Activated naive CD4-positive, alpha-beta T cell treated with anti-CD3 and anti-CD28 coated beads for 36 hours (primary cell): ENCODE results near the gene EDIL3. TPM values are rescaled to one million over a fixed set of nuclear protein-coding genes. Genes with fewer than 3 reads are reported as not detected.
A peak's percentile ranks its signal among the peaks of the same experiment; 100 is the strongest.

Experiments used
- CTCF ChIA-PET: fragments of 350-600 bp; sonication (Branson Sonifier 250); formaldehyde crosslinking; loops from one replicate; lab custom pipeline; 2021; ENCODE audit warnings: antibody characterized with exemption; lab: Charles Lee
- DNase-seq: peaks from one replicate; pipeline ENCODE4 v3.0.0-alpha.2; 2020
- H3K27ac Mint-ChIP-seq: one replicate; pipeline ENCODE4 v1.8.0; 2021; ENCODE audit warnings: mild to moderate bottlenecking, mixed read lengths
- H3K27me3 Mint-ChIP-seq: one replicate; pipeline ENCODE4 v1.8.0; 2021; ENCODE audit warnings: low read depth, mixed read lengths
- H3K36me3 Mint-ChIP-seq: one replicate; pipeline ENCODE4 v1.8.0; 2021; ENCODE audit warnings: low read depth, mixed read lengths
- H3K4me1 Mint-ChIP-seq: one replicate; pipeline ENCODE4 v1.8.0; 2021; ENCODE audit warnings: low read depth, mixed read lengths
- H3K4me3 Mint-ChIP-seq: one replicate; pipeline ENCODE4 v1.8.0; 2021; ENCODE audit warnings: mild to moderate bottlenecking, moderate library complexity, mixed read lengths
- H3K9me3 Mint-ChIP-seq: one replicate; pipeline ENCODE4 v1.8.0; 2021; ENCODE audit warnings: mixed read lengths
- intact Hi-C: fragments of 100-400 bp; cut with micrococcal nuclease; formaldehyde crosslinking; loops from one replicate; pipeline ENCODE4 v1.15.1; 2023
- total RNA-seq, 2 experiments: library from RNA; stranded (reverse); gene quantifications; one replicate each; pipeline ENCODE4 v1.2.3, GENCODE V29; 2021

EDIL3 gene
- total RNA-seq, 2 experiments from 2014 or later: not detected

- Mint-ChIP-seq H3K4me1 (no peaks in the 10 kb centered on the region), H3K27me3 (no peaks in the 10 kb centered on the region), H3K27ac (no peak overlapping the region), H3K4me3 (no peak overlapping the region), H3K36me3 (no peaks in the 10 kb centered on the region), H3K9me3 (peaks cover 4% of the 10 kb centered on the region)
- intact Hi-C loops: no loop called here
- no peak for DNase-seq
- CTCF ChIA-PET: no interaction called here
Observed at GRCh38 chr5:83931969-83932368, 452.7 kb downstream of the EDIL3 start.

- Mint-ChIP-seq H3K4me1 (no peaks in the 10 kb centered on the region), H3K27me3 (peaks cover 6% of the 10 kb centered on the region), H3K27ac (no peak overlapping the region), H3K4me3 (no peak overlapping the region), H3K9me3 (peaks cover 3% of the 10 kb centered on the region), H3K36me3 (no peaks in the 10 kb centered on the region)
- DNase-seq: peak; percentile 60
- CTCF ChIA-PET: interaction anchor here (0.5 to 1.9 kb wide), 8 partner anchors 9 to 1744 kb away, joined by 3 to 6 read pairs (median 3); no protein-coding TSS in a partner anchor
- intact Hi-C loops: loop anchor here (2.0 to 5.0 kb wide), 3 partner anchors 210 to 524 kb away; no protein-coding TSS in a partner anchor
Observed at GRCh38 chr5:83927140-83927733, 457.4 kb downstream of the EDIL3 start.

- intact Hi-C loops: loop anchor here (2.0 to 5.0 kb wide), 3 partner anchors 209 to 525 kb away; no protein-coding TSS in a partner anchor
- H3K9me3 Mint-ChIP-seq: peaks cover 3% of the 10 kb centered on the region
- CTCF ChIA-PET: interaction anchor here (0.7 kb wide), 1 partner anchor 20 kb away, joined by 3 read pairs; no protein-coding TSS in a partner anchor
- no peaks in the 10 kb centered on the region for H3K36me3 Mint-ChIP-seq
- H3K4me3 Mint-ChIP-seq: no peak overlapping the region
- H3K4me1 Mint-ChIP-seq: no peaks in the 10 kb centered on the region
- H3K27ac Mint-ChIP-seq: no peak overlapping the region
- H3K27me3 Mint-ChIP-seq: peaks cover 6% of the 10 kb centered on the region
- DNase-seq: no peak
Observed at GRCh38 chr5:83925955-83926337, 458.7 kb downstream of the EDIL3 start.

- H3K4me1 Mint-ChIP-seq: no peaks in the 10 kb centered on the region
- H3K4me3 Mint-ChIP-seq: no peak overlapping the region
Observed at GRCh38 chr5:83925321-83925954, 459.2 kb downstream of the EDIL3 start.

GRCh38 chr5:83924891-83925290 lies 459.8 kb downstream of the EDIL3 start:
- CTCF ChIA-PET: interaction anchor here (0.5 kb wide), 1 partner anchor 10 kb away, joined by 3 read pairs; no protein-coding TSS in a partner anchor
- H3K27ac Mint-ChIP-seq: no peak overlapping the region
- no peak for DNase-seq
- peaks cover 3% of the 10 kb centered on the region for H3K9me3 Mint-ChIP-seq
- H3K4me1 Mint-ChIP-seq: no peaks in the 10 kb centered on the region
- intact Hi-C loops: loop anchor here (5.0 kb wide), 2 partner anchors 208 to 332 kb away; no protein-coding TSS in a partner anchor
- H3K36me3 Mint-ChIP-seq: no peaks in the 10 kb centered on the region
- H3K4me3 Mint-ChIP-seq: no peak overlapping the region
- peaks cover 6% of the 10 kb centered on the region for H3K27me3 Mint-ChIP-seq

More at GRCh38 chr5:83925321-83925954, 459.2 kb downstream of the EDIL3 start:
- H3K27ac Mint-ChIP-seq: no peak overlapping the region
- H3K9me3 Mint-ChIP-seq: peaks cover 3% of the 10 kb centered on the region
- CTCF ChIA-PET: interaction anchor here (0.5 to 0.7 kb wide), 2 partner anchors 10 to 21 kb away, joined by 3 read pairs; no protein-coding TSS in a partner anchor
- peaks cover 6% of the 10 kb centered on the region for H3K27me3 Mint-ChIP-seq
- no peak for DNase-seq
- H3K36me3 Mint-ChIP-seq: no peaks in the 10 kb centered on the region
- intact Hi-C loops: loop anchor here (5.0 kb wide), 2 partner anchors 208 to 332 kb away; no protein-coding TSS in a partner anchor

- no peak for DNase-seq
- intact Hi-C loops: no loop called here
Observed at GRCh38 chr5:83924171-83924570, 460.5 kb downstream of the EDIL3 start.

GRCh38 chr5:83922699-83923098 lies 462.0 kb downstream of the EDIL3 start:
- no peak for DNase-seq
- CTCF ChIA-PET: interaction anchor here (0.7 kb wide), 1 partner anchor 79 kb away, joined by 3 read pairs; no protein-coding TSS in a partner anchor
- Mint-ChIP-seq H3K27me3 (peaks cover 7% of the 10 kb centered on the region), H3K4me3 (no peak overlapping the region), H3K27ac (no peak overlapping the region), H3K9me3 (peaks cover 3% of the 10 kb centered on the region), H3K4me1 (no peaks in the 10 kb centered on the region), H3K36me3 (no peaks in the 10 kb centered on the region)
- intact Hi-C loops: no loop called here

More at GRCh38 chr5:83924171-83924570, 460.5 kb downstream of the EDIL3 start:
- CTCF ChIA-PET: no interaction called here
- Mint-ChIP-seq H3K27ac (no peak overlapping the region), H3K4me1 (no peaks in the 10 kb centered on the region), H3K27me3 (peaks cover 6% of the 10 kb centered on the region), H3K9me3 (peaks cover 3% of the 10 kb centered on the region), H3K4me3 (no peak overlapping the region), H3K36me3 (no peaks in the 10 kb centered on the region)

- peaks cover 3% of the 10 kb centered on the region for H3K9me3 Mint-ChIP-seq
- H3K4me3 Mint-ChIP-seq: no peak overlapping the region
- H3K36me3 Mint-ChIP-seq: no peaks in the 10 kb centered on the region
- DNase-seq: no peak
- intact Hi-C loops: no loop called here
- H3K4me1 Mint-ChIP-seq: no peaks in the 10 kb centered on the region
- peaks cover 7% of the 10 kb centered on the region for H3K27me3 Mint-ChIP-seq
- CTCF ChIA-PET: no interaction called here
- H3K27ac Mint-ChIP-seq: no peak overlapping the region
Observed at GRCh38 chr5:83921666-83922193, 462.9 kb downstream of the EDIL3 start.

- intact Hi-C loops: no loop called here
- DNase-seq: no peak
- Mint-ChIP-seq H3K27ac (no peak overlapping the region), H3K36me3 (no peaks in the 10 kb centered on the region), H3K4me3 (no peak overlapping the region), H3K27me3 (peaks cover 2% of the 10 kb centered on the region), H3K9me3 (peaks cover 3% of the 10 kb centered on the region), H3K4me1 (no peaks in the 10 kb centered on the region)
- CTCF ChIA-PET: interaction anchor here (2.0 kb wide), 1 partner anchor 8 kb away, joined by 6 read pairs; no protein-coding TSS in a partner anchor
Observed at GRCh38 chr5:83919071-83920041, 465.3 kb downstream of the EDIL3 start.

GRCh38 chr5:83917261-83917908 lies 467.3 kb downstream of the EDIL3 start:
- CTCF ChIA-PET: interaction anchor here (2.0 kb wide), 1 partner anchor 10 kb away, joined by 6 read pairs; no protein-coding TSS in a partner anchor

More at GRCh38 chr5:83917261-83917908, 467.3 kb downstream of the EDIL3 start:
- no peak overlapping the region for H3K27ac Mint-ChIP-seq
- H3K9me3 Mint-ChIP-seq: no peaks in the 10 kb centered on the region
- H3K27me3 Mint-ChIP-seq: peaks cover 2% of the 10 kb centered on the region
- intact Hi-C loops: no loop called here
- no peaks in the 10 kb centered on the region for H3K36me3 Mint-ChIP-seq
- H3K4me1 Mint-ChIP-seq: no peaks in the 10 kb centered on the region
- no peak overlapping the region for H3K4me3 Mint-ChIP-seq
- DNase-seq: no peak
